Loucy (cell line): ENCODE data around the gene GNA12.
A peak's percentile ranks its signal among the peaks of the same experiment; 100 is the strongest.

Experiments
- H2AFZ ChIP-seq: fragments of 200-600 bp; sonication (generic); 2 replicates; pipeline ENCODE4 v1.6.0; 2016; ENCODE audit warnings: antibody characterized with exemption, mild to moderate bottlenecking, low read length, moderate library complexity
- H3F3A ChIP-seq: fragments of 200-600 bp; 2 replicates; pipeline ENCODE4 v1.6.0; 2016; ENCODE audit warnings: antibody characterized with exemption, low read depth, mild to moderate bottlenecking
- H3K27me3 ChIP-seq: fragments of 200-600 bp; sonication (generic); 2 replicates; pipeline ENCODE4 v1.6.1; 2014; ENCODE audit warnings: low read length, mild to moderate bottlenecking; ENCODE audit not compliant: insufficient read depth, poor library complexity, severe bottlenecking
- H3K36me3 ChIP-seq: fragments of 200-600 bp; sonication (generic); 2 replicates; pipeline ENCODE4 v1.6.1; 2016; ENCODE audit warnings: low read length; ENCODE audit not compliant: insufficient read depth
- H3K4me1 ChIP-seq: fragments of 200-600 bp; sonication (generic); 2 replicates; pipeline ENCODE4 v1.5.1; 2014; ENCODE audit warnings: low read length, mild to moderate bottlenecking; ENCODE audit not compliant: insufficient read depth, poor library complexity, severe bottlenecking
- H3K4me2 ChIP-seq: fragments of 200-600 bp; sonication (generic); 2 replicates; pipeline ENCODE4 v1.6.0; 2014; ENCODE audit warnings: antibody characterized with exemption, low read length, low read depth, mild to moderate bottlenecking; ENCODE audit not compliant: poor library complexity, severe bottlenecking
- H3K4me3 ChIP-seq: fragments of 200-600 bp; sonication (generic); 2 replicates; pipeline ENCODE4 v1.5.1; 2014; ENCODE audit warnings: low read length, mild to moderate bottlenecking, mixed read lengths; ENCODE audit not compliant: poor library complexity, severe bottlenecking
- H3K79me2 ChIP-seq: fragments of 200-600 bp; sonication (generic); 2 replicates; pipeline ENCODE4 v1.6.1; 2014; ENCODE audit warnings: low read length; ENCODE audit not compliant: insufficient read depth
- H3K9ac ChIP-seq: fragments of 200-600 bp; sonication (generic); 2 replicates; pipeline ENCODE4 v1.6.0; 2014; ENCODE audit warnings: mild to moderate bottlenecking, low read depth, low read length, moderate library complexity; ENCODE audit not compliant: poor library complexity, severe bottlenecking
- H3K9me2 ChIP-seq: fragments of 200-600 bp; sonication (generic); replicated peaks from 2 replicates; pipeline ENCODE4 v1.6.1; 2016; ENCODE audit warnings: low read depth, low read length, mixed read lengths
- H3K9me3 ChIP-seq: fragments of 200-600 bp; sonication (generic); 2 replicates; pipeline ENCODE4 v1.6.1; 2014; ENCODE audit warnings: mild to moderate bottlenecking, antibody characterized with exemption, low read length, low read depth; ENCODE audit not compliant: insufficient read depth
- H4K20me1 ChIP-seq: fragments of 200-600 bp; sonication (generic); 2 replicates; pipeline ENCODE4 v1.6.0; 2014; ENCODE audit warnings: antibody characterized with exemption, low read length, mild to moderate bottlenecking; ENCODE audit not compliant: insufficient read depth, poor library complexity, severe bottlenecking
- CTCF ChIP-seq: fragments of 200-600 bp; sonication (generic); conservative IDR thresholded peaks from 2 replicates; pipeline ENCODE4 v1.5.1; 2014; ENCODE audit warnings: mild to moderate bottlenecking, antibody characterized with exemption, low read length
- EZH2phosphoT487 ChIP-seq: fragments of 200-600 bp; IDR thresholded peaks from 2 replicates; pipeline ENCODE4 v1.6.1; 2018; ENCODE audit warnings: antibody characterized with exemption, mild to moderate bottlenecking, moderate library complexity, borderline replicate concordance

The GNA12 gene

GRCh38 chr7:2713370-2713769, 130.7 kb downstream of the GNA12 start:
- Histone ChIP-seq H3K9me3 (no peaks in the 10 kb centered on the region), H3K9ac (no peak overlapping the region), H3K36me3 (peaks cover 2% of the 10 kb centered on the region; the same call in 1 of the 2 replicates), H3K9me2 (no peaks in the 10 kb centered on the region), H3K4me2 (no peak overlapping the region), H3K79me2 (peaks cover 3% of the 10 kb centered on the region; the same call in 1 of the 2 replicates), H3F3A (no peaks in the 10 kb centered on the region), H4K20me1 (no peaks in the 10 kb centered on the region), H3K4me3 (no peak overlapping the region), H3K4me1 (peaks cover 100% of the 10 kb centered on the region), H2AFZ (no peak overlapping the region), H3K27me3 (no peaks in the 10 kb centered on the region)
- TF ChIP-seq CTCF (peak; percentile 35), EZH2phosphoT487 (no peak)

GRCh38 chr7:2711895-2712675, 132.0 kb downstream of the GNA12 start:
- Histone ChIP-seq H3F3A (no peaks in the 10 kb centered on the region), H3K36me3 (no peaks in the 10 kb centered on the region), H3K4me2 (peak overlapping the region; percentile 76), H3K4me3 (no peak overlapping the region), H3K27me3 (no peaks in the 10 kb centered on the region), H3K9ac (peak overlapping the region; percentile 34), H4K20me1 (no peaks in the 10 kb centered on the region), H3K79me2 (no peaks in the 10 kb centered on the region; the same call in 1 of the 2 replicates), H3K4me1 (peaks cover 97% of the 10 kb centered on the region), H3K9me3 (no peaks in the 10 kb centered on the region), H3K9me2 (no peaks in the 10 kb centered on the region), H2AFZ (no peak overlapping the region)
- TF ChIP-seq EZH2phosphoT487 (no peak), CTCF (no peak)

GRCh38 chr7:2710901-2711551, 133.1 kb downstream of the GNA12 start:
- no peak overlapping the region for H2AFZ ChIP-seq
- H4K20me1 ChIP-seq, result no peaks in the 10 kb centered on the region
- H3K4me3 ChIP-seq, result peak overlapping the region; percentile 44
- H3K4me2 ChIP-seq, result peak overlapping the region; percentile 76
- no peaks in the 10 kb centered on the region for H3K9me3 ChIP-seq
- no peaks in the 10 kb centered on the region for H3K9me2 ChIP-seq
- H3K27me3 ChIP-seq, result no peaks in the 10 kb centered on the region
- H3K4me1 ChIP-seq, result peaks cover 91% of the 10 kb centered on the region
- TF ChIP-seq CTCF (no peak), EZH2phosphoT487 (no peak)
- H3K9ac ChIP-seq, result peak overlapping the region; percentile 44
- no peaks in the 10 kb centered on the region; the same call in 1 of the 2 replicates for H3K79me2 ChIP-seq
- H3K36me3 ChIP-seq, result no peaks in the 10 kb centered on the region
- H3F3A ChIP-seq, result no peaks in the 10 kb centered on the region
